PC-9 (cell line): ENCODE data around the gene CDH13. TPM values are rescaled to one million over a fixed set of nuclear protein-coding genes. Genes with fewer than 3 reads are reported as not detected.

Experiments used
- BruUV-seq: library from RNA; stranded (reverse); fragments of 400-500 nt; replicated peaks from 2 replicates; lab custom pipeline; 2021; lab: Mats Ljungman, UMichigan
- CTCF ChIA-PET: fragments of 300-600 bp; sonication (Branson Sonifier 250); formaldehyde crosslinking; loops from one replicate; lab custom pipeline; 2022; ENCODE audit warnings: antibody characterized with exemption; lab: Charles Lee
- POLR2A ChIA-PET: fragments of 300-600 bp; sonication (Branson Sonifier 250); formaldehyde crosslinking; loops from one replicate; lab custom pipeline; 2022; ENCODE audit warnings: antibody characterized with exemption; ENCODE audit not compliant: unreplicated experiment; lab: Charles Lee
- DNase-seq, 2 experiments: peaks; one replicate each; pipeline versions ENCODE4 v3.0.0 to v3.0.0-alpha.2; 2015 to 2022; ENCODE audit warnings: mixed read lengths in 1 of 2
- H2AFZ ChIP-seq: fragments of 200-600 bp; sonication (generic); 2 replicates; pipeline ENCODE4 v1.8.1; 2017; ENCODE audit warnings: antibody characterized with exemption
- H3F3A ChIP-seq: fragments of 200-600 bp; sonication (generic); 2 replicates; pipeline ENCODE4 v1.8.1; 2017; ENCODE audit warnings: antibody characterized with exemption, mild to moderate bottlenecking, low read depth; ENCODE audit not compliant: insufficient read depth
- H3K27ac ChIP-seq: fragments of 200-600 bp; sonication (generic); 2 replicates; pipeline ENCODE4 v1.6.1; 2016; ENCODE audit warnings: mixed run types
- H3K27me3 ChIP-seq: fragments of 200-600 bp; sonication (generic); 2 replicates; pipeline ENCODE4 v1.6.1; 2016; ENCODE audit warnings: low read depth, mixed run types; ENCODE audit not compliant: insufficient read depth
- H3K36me3 ChIP-seq: fragments of 200-600 bp; sonication (generic); 2 replicates; pipeline ENCODE4 v1.6.1; 2016; ENCODE audit warnings: low read depth, mixed run types
- H3K4me1 ChIP-seq: fragments of 200-600 bp; sonication (generic); replicated peaks from 2 replicates; pipeline ENCODE4 v1.6.1; 2016; ENCODE audit warnings: mixed run types; ENCODE audit not compliant: insufficient read depth
- H3K4me2 ChIP-seq: fragments of 200-600 bp; sonication (generic); 2 replicates; pipeline ENCODE4 v1.6.1; 2017; ENCODE audit warnings: mixed run types
- H3K4me3 ChIP-seq: fragments of 200-600 bp; sonication (generic); 2 replicates; pipeline ENCODE4 v1.6.1; 2016; ENCODE audit warnings: mixed run types
- H3K79me2 ChIP-seq: fragments of 200-600 bp; sonication (generic); 2 replicates; pipeline ENCODE4 v1.6.1; 2017; ENCODE audit warnings: low read depth, mixed run types
- H3K9me2 ChIP-seq: fragments of 200-600 bp; sonication (generic); 2 replicates; pipeline ENCODE4 v1.8.1; 2017; ENCODE audit warnings: mild to moderate bottlenecking; ENCODE audit not compliant: insufficient read depth
- H3K9me3 ChIP-seq: fragments of 200-600 bp; sonication (generic); 2 replicates; pipeline ENCODE4 v1.8.1; 2016; ENCODE audit warnings: low read depth; ENCODE audit not compliant: insufficient read depth
- H4K20me1 ChIP-seq: fragments of 200-600 bp; sonication (generic); 2 replicates; pipeline ENCODE4 v1.8.1; 2017; ENCODE audit not compliant: insufficient read depth
- EZH2 ChIP-seq: fragments of 200-600 bp; sonication (generic); IDR thresholded peaks from 2 replicates; pipeline ENCODE4 v1.8.0; 2017; ENCODE audit warnings: antibody characterized with exemption, low read depth
- intact Hi-C: fragments of 100-400 bp; cut with micrococcal nuclease; formaldehyde crosslinking; loops from one replicate; pipeline ENCODE4 v1.10.0; 2022; ENCODE audit not compliant: unreplicated experiment
- total RNA-seq: library from RNA; stranded (reverse); gene quantifications from 2 replicates; pipeline ENCODE4 v1.2.3, GENCODE V29; 2021
- TF ChIP-seq, protein P1 (sequence below): fragments of 200-600 bp; sonication (generic); conservative IDR thresholded peaks from 2 replicates; pipeline ENCODE4 v1.6.1; 2017; ENCODE audit warnings: mixed run types, antibody characterized with exemption, mild to moderate bottlenecking, moderate library complexity

The CDH13 gene
- total RNA-seq, 1 experiment from 2014 or later: 0.24 TPM

GRCh38 chr16:83809092-83809491 lies 1182.3 kb downstream of the CDH13 start:
- peak overlapping the region; percentile 99 for H3K4me2 ChIP-seq
- peaks cover 22% of the 10 kb centered on the region for H3K4me1 ChIP-seq
- peaks cover 34% of the 10 kb centered on the region for H3K79me2 ChIP-seq
- no peaks in the 10 kb centered on the region for H3K9me2 ChIP-seq
- H3K27ac ChIP-seq: no peak overlapping the region
- CTCF ChIA-PET: interaction anchor here (0.7 kb wide), 1 partner anchor 36 kb away, joined by 10 read pairs; no protein-coding TSS in a partner anchor
- peak overlapping the region; percentile 65 for H3K4me3 ChIP-seq
- TF ChIP-seq EZH2: no peak
- TF ChIP-seq, protein P1, sequence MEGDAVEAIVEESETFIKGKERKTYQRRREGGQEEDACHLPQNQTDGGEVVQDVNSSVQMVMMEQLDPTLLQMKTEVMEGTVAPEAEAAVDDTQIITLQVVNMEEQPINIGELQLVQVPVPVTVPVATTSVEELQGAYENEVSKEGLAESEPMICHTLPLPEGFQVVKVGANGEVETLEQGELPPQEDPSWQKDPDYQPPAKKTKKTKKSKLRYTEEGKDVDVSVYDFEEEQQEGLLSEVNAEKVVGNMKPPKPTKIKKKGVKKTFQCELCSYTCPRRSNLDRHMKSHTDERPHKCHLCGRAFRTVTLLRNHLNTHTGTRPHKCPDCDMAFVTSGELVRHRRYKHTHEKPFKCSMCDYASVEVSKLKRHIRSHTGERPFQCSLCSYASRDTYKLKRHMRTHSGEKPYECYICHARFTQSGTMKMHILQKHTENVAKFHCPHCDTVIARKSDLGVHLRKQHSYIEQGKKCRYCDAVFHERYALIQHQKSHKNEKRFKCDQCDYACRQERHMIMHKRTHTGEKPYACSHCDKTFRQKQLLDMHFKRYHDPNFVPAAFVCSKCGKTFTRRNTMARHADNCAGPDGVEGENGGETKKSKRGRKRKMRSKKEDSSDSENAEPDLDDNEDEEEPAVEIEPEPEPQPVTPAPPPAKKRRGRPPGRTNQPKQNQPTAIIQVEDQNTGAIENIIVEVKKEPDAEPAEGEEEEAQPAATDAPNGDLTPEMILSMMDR: no peak
- DNase-seq: no peak
- no peaks in the 10 kb centered on the region for H3K9me3 ChIP-seq
- intact Hi-C loops: no loop called here
- no TSS peak for BruUV-seq
- peaks cover 24% of the 10 kb centered on the region; the same call in 1 of the 2 replicates for H3K36me3 ChIP-seq
- H3F3A ChIP-seq: peaks cover 13% of the 10 kb centered on the region
- POLR2A ChIA-PET: no interaction called here
- no peak overlapping the region for H2AFZ ChIP-seq
- H4K20me1 ChIP-seq: peaks cover 3% of the 10 kb centered on the region; the same call in 1 of the 2 replicates
- H3K27me3 ChIP-seq: no peaks in the 10 kb centered on the region

DNA sequence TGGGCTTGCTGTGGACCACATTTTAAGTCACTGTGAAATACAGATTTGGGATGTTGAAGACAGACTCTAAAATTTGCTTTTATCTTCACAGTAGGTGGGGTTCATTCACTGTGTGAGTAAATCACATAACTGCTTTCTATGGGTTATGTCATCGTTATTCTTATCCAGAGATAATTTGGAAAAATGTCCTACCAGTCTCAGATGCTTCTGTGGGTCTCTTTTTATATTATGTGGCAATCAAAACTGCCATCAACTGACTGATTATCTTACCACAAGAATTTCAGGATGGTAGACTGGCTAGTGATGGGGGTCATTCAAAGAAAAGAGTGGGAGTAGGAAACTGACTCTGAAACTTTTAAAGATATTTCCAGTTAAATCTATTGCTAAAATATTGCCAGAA lies 1184.1 kb downstream of the CDH13 start:
- H3K27ac ChIP-seq: no peak overlapping the region

DNA sequence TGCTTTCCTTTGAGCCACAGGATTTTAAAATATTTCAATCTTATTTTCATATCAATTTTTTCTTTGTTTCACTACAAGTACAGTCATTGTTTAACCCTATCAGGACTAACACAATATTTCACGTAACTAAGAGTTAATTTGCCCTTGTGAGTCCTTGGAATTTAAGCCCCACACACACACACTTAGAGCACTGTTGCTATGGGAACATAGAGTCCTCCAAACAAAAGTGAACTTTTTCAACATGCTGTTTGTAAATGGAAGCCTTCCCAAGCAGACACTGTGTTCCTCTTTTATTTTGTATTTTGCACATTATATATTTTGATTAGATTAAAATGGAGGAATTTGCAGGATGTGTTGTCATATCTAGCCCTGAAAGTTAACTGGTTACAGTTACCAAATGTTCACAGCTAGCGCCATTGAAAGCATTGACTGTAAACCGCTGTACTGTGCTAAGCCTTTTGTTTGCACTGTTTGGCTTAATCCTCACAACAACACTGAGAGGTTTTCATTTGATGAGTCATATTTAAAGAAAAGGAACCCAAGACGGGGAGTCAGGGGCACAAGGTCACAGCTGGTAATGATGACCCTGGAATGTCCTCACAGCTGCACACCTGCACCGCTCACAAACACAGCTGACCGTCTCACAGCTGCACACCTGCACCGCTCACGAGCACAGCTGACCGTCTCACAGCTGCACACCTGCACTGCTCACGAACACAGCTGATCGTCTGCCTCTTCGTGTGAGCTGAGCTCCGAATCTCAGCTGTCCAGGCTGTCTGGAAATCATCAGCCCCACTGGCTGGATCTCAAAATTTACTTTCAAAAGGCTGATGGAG lies 1187.3 kb downstream of the CDH13 start:
- no peaks in the 10 kb centered on the region for H3K9me3 ChIP-seq
- CTCF ChIA-PET: no interaction called here
- H3K4me3 ChIP-seq: no peak overlapping the region
- POLR2A ChIA-PET: interaction anchor here (0.8 kb wide), 1 partner anchor 303 kb away, joined by 4 read pairs; no protein-coding TSS in a partner anchor
- H3K27ac ChIP-seq: no peak overlapping the region
- H3K27me3 ChIP-seq: peaks cover 15% of the 10 kb centered on the region
- no peaks in the 10 kb centered on the region for H3K9me2 ChIP-seq
- peaks cover 17% of the 10 kb centered on the region for H3F3A ChIP-seq
- no peak overlapping the region for H3K4me2 ChIP-seq
- H3K36me3 ChIP-seq: peaks cover 24% of the 10 kb centered on the region; the same call in 1 of the 2 replicates
- H4K20me1 ChIP-seq: peaks cover 3% of the 10 kb centered on the region; the same call in 1 of the 2 replicates
- TF ChIP-seq, protein P1: no peak
- TF ChIP-seq EZH2: no peak
- DNase-seq: no peak
- no TSS peak for BruUV-seq
- no peak overlapping the region for H2AFZ ChIP-seq
- intact Hi-C loops: no loop called here
- H3K4me1 ChIP-seq: peaks cover 15% of the 10 kb centered on the region
- H3K79me2 ChIP-seq: peaks cover 23% of the 10 kb centered on the region

More for the DNA sequence above, 1184.1 kb downstream of the CDH13 start:
- no peak overlapping the region for H3K4me3 ChIP-seq
- H3K4me2 ChIP-seq: no peak overlapping the region
- peaks cover 17% of the 10 kb centered on the region for H3F3A ChIP-seq
- POLR2A ChIA-PET: no interaction called here
- no peaks in the 10 kb centered on the region for H3K9me3 ChIP-seq
- peaks cover 19% of the 10 kb centered on the region for H3K4me1 ChIP-seq
- no peak overlapping the region for H2AFZ ChIP-seq
- H3K36me3 ChIP-seq: peaks cover 24% of the 10 kb centered on the region; the same call in 1 of the 2 replicates
- no peak for DNase-seq
- intact Hi-C loops: no loop called here
- no peaks in the 10 kb centered on the region for H3K27me3 ChIP-seq
- CTCF ChIA-PET: no interaction called here
- BruUV-seq: no TSS peak
- peaks cover 3% of the 10 kb centered on the region; the same call in 1 of the 2 replicates for H4K20me1 ChIP-seq
- H3K79me2 ChIP-seq: peaks cover 34% of the 10 kb centered on the region
- TF ChIP-seq, protein P1: no peak
- no peak for TF ChIP-seq EZH2
- H3K9me2 ChIP-seq: no peaks in the 10 kb centered on the region
